Activated naive CD4-positive, alpha-beta T cell treated with anti-CD3 and anti-CD28 coated beads, Interleukin-2, amount 10 ng/mL, durations not matched to agents 7 days and 5 days (primary cell): ENCODE measurements around the gene FGF4.

ENCODE experiments used
- CTCF ChIA-PET: fragments of 350-600 bp; sonication (Branson Sonifier 250); formaldehyde crosslinking; loops from one replicate; lab custom pipeline; 2021; ENCODE audit warnings: antibody characterized with exemption; lab: Charles Lee
- DNase-seq: peaks from one replicate; pipeline ENCODE4 v3.0.0-alpha.2; 2020
- H3K27ac Mint-ChIP-seq: one replicate; pipeline ENCODE4 v1.8.0; 2021; ENCODE audit warnings: mild to moderate bottlenecking, moderate library complexity, mixed read lengths
- H3K27me3 Mint-ChIP-seq: one replicate; pipeline ENCODE4 v1.8.0; 2021; ENCODE audit warnings: mild to moderate bottlenecking, mixed read lengths
- H3K36me3 Mint-ChIP-seq: one replicate; pipeline ENCODE4 v1.8.0; 2021; ENCODE audit warnings: mixed read lengths
- H3K4me1 Mint-ChIP-seq: one replicate; pipeline ENCODE4 v1.8.0; 2021; ENCODE audit warnings: mixed read lengths
- H3K4me3 Mint-ChIP-seq: one replicate; pipeline ENCODE4 v1.8.0; 2021; ENCODE audit warnings: mild to moderate bottlenecking, moderate library complexity, mixed read lengths
- H3K9me3 Mint-ChIP-seq: one replicate; pipeline ENCODE4 v1.8.0; 2021; ENCODE audit warnings: mixed read lengths

FGF4 gene

DNA sequence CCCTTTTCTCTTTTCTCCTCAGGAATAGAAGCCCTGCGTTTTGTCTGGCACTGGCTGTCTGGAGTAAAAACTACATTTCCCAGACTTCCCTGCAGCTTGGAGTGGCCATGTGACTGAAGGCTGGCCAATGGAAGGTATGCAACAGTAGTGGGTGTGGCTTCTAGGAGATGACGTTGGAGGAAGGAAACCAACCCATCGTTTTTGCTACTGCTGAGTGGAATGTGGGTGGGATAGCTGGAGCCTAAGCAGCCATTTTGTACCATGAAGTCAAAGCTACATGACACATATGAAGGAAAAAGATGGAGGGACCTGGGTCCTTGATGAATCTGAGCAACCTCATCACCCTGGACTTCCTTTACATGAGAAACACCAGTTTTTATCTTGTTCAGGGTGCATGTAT, 24.4 kb upstream of the FGF4 start:
- Mint-ChIP-seq H3K9me3 (peaks cover 3% of the 10 kb centered on the region), H3K36me3 (no peaks in the 10 kb centered on the region), H3K4me1 (no peaks in the 10 kb centered on the region), H3K27me3 (no peaks in the 10 kb centered on the region), H3K27ac (no peak overlapping the region), H3K4me3 (no peak overlapping the region)
- DNase-seq, result no peak
- CTCF ChIA-PET, result interaction anchor here (1.1 kb wide), 1 partner anchor 130 kb away, joined by 3 read pairs; no protein-coding TSS in a partner anchor

DNA sequence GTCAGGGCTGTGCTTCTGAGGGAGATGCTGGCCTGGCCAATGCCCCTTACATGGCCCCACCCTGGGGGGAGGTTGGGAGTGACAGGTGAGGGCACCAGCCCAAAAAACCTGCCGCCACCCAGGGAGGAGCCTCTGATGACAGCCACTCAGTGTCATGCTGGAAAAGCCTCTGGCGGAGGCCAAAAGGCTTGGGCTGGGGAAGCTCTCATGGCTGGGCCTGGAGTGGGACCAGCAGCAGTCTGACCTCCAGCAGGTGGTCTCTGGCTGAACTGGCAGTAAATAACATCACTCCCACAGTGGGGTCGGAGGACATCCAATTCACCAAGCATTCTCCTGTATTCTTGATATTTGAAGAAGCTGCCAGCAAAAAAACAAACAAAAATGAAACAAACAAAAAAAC, 24.0 kb upstream of the FGF4 start:
- no peak overlapping the region for H3K27ac Mint-ChIP-seq
- H3K27me3 Mint-ChIP-seq, result no peaks in the 10 kb centered on the region
- CTCF ChIA-PET, result interaction anchor here (1.1 kb wide), 1 partner anchor 129 kb away, joined by 3 read pairs; no protein-coding TSS in a partner anchor
- peaks cover 3% of the 10 kb centered on the region for H3K9me3 Mint-ChIP-seq
- no peak for DNase-seq
- no peak overlapping the region for H3K4me3 Mint-ChIP-seq
- H3K36me3 Mint-ChIP-seq, result no peaks in the 10 kb centered on the region
- no peaks in the 10 kb centered on the region for H3K4me1 Mint-ChIP-seq

DNA sequence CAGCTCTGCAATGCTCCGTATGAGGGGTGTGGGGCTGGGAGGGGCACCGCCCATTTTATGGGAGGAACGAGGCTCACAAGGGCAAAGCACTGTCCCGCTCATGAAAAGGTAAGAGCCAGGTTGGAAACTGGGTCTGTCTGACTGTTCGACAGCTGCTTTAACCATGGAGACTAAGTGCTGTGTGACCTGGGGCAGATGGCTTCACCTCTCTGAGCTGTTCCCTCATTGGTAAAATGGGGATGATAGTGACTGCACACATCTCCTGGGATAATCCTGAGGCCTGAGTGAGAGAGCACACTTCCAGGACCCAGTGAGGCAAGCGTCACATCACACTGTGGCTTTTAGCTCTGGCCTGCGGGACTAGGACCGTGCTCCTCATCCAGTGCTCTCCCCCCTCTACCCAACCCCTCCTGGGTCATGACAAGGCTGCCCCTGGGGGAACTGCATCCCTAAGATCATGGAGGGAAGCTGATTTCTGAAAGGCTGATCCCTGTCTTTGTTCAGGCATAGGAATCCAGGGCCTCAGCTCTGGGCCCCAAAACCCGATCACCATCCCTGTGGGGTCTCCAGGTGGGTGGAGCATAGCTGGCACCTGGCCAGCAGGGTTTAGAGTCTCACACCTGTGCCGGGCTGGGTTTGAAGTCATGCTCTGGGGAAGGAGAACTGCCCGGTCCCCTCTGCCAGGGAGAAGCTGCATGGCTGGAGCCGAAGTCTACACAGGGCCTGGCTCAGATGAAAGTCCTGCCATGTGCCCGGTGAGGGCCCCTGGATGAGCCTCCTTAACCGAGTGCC, 22.8 kb upstream of the FGF4 start:
- no peak overlapping the region for H3K4me3 Mint-ChIP-seq
- H3K9me3 Mint-ChIP-seq, result peaks cover 3% of the 10 kb centered on the region
- H3K36me3 Mint-ChIP-seq, result no peaks in the 10 kb centered on the region
- H3K27me3 Mint-ChIP-seq, result no peaks in the 10 kb centered on the region
- no peaks in the 10 kb centered on the region for H3K4me1 Mint-ChIP-seq
- DNase-seq, result no peak
- H3K27ac Mint-ChIP-seq, result no peak overlapping the region
- CTCF ChIA-PET, result no interaction called here

DNA sequence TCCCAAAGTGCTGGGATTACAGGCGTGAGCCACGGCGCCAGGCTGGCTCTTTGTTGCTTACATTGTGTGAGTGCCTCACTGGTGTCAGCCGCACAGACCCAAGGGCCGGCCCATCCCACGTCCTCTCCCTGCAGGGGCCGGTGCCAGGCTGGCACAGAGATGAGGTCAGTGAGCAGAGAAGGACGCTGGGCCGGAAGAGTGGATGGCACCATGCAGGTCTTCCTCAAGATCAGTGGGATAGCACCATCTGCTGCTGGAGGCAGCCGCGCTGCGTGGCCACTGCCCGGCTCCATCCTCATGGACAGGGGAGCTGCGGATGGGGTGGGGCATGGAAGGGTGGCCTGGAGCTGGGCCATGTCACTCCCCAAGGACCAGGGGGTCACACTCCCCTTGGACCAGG, 22.0 kb upstream of the FGF4 start:
- H3K4me1 Mint-ChIP-seq, result no peaks in the 10 kb centered on the region
- no peak overlapping the region for H3K4me3 Mint-ChIP-seq
- CTCF ChIA-PET, result no interaction called here
- H3K27ac Mint-ChIP-seq, result no peak overlapping the region
- H3K36me3 Mint-ChIP-seq, result no peaks in the 10 kb centered on the region
- DNase-seq, result no peak
- H3K27me3 Mint-ChIP-seq, result no peaks in the 10 kb centered on the region
- H3K9me3 Mint-ChIP-seq, result peaks cover 3% of the 10 kb centered on the region

DNA sequence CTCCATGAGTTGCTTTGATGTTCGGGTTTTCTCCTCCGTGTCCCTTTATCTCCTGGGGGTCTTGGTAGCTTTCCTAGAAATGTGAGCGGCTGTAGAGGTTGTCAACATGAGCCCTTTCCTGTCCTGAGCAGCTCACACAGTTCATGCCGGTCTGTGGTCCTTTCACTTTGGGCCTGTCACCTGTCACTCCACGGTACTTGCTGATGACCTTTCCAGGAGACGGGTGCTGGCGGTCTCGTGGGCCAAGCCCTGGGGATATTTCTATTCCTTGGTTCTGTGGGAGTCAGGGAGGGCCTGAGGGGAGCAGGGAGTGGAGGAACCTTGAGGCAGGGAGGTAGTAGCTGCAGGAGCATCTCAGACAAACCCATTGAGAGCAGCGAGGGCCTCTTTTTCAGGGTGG, 20.9 kb upstream of the FGF4 start:
- Mint-ChIP-seq H3K4me3 (no peak overlapping the region), H3K27ac (no peak overlapping the region), H3K27me3 (no peaks in the 10 kb centered on the region), H3K4me1 (no peaks in the 10 kb centered on the region), H3K36me3 (no peaks in the 10 kb centered on the region), H3K9me3 (peaks cover 3% of the 10 kb centered on the region)
- DNase-seq, result no peak
- CTCF ChIA-PET, result no interaction called here

DNA sequence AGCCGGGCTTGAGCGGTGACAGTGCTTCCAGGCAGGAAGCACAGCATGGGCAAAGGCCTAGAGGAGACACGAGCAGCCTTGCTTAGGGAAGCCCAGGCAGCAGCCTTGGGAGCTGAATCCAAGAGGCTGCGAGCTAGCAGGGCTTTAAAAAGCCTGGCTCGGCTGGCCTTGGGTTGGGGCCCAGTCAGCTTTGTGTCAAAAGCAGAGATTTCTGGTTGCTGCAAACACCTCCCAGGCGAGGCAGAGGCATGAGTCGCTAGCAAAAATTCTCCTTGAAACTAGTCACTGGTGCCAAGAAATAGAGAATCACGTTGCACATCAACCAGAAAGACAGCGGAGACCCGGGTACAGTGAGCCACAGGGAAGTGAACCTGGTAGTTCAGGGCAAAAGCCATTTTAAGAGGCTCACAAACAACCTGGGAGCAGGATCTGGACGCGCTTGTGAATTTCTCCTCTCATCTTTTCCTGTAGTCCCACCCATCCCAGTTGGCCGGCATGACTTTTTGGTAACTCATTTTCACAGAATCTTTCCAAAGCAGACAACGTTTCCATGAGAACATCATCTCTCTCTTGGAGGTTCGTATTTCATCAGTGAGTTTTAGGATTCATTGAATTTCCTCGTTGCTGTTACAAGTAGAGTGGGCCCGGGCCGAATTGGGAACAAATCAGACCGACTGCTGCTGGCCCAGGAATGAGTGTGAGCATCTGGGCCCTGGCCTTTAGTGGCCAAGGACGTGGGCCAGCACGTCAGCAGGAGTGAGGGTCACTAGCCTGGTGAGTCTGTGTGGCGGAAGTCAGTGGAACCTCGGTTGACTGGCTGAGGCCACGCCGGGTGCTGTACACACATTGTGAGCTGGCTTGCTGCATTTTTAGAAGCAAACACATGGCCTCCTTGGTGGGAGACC, 16.4 kb upstream of the FGF4 start:
- DNase-seq, result no peak

DNA sequence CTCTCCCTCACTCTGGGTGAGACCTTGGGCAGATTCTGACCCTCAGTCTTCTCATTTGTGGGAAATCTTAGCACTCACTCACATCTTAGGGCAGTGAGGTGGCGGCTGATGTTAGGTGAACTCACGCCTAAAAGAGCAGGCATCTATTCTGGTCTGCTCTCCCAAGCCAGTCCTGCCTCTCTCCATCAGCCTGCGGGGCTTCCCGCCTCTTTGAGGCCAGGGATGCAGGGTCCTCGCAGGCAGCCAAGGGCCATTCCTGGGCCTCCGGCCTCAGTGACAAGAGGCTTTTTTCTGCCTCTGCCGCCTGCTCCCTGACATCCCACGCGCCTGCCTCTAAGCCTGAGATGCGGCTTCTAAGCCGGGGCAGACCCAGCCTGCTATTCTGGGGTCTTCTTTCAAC, 13.8 kb upstream of the FGF4 start:
- CTCF ChIA-PET, result no interaction called here
- H3K27me3 Mint-ChIP-seq, result peaks cover 6% of the 10 kb centered on the region
- no peaks in the 10 kb centered on the region for H3K36me3 Mint-ChIP-seq
- H3K4me1 Mint-ChIP-seq, result no peaks in the 10 kb centered on the region
- DNase-seq, result no peak
- H3K27ac Mint-ChIP-seq, result no peak overlapping the region
- no peaks in the 10 kb centered on the region for H3K9me3 Mint-ChIP-seq
- no peak overlapping the region for H3K4me3 Mint-ChIP-seq

More for the DNA sequence above, 16.4 kb upstream of the FGF4 start:
- no peaks in the 10 kb centered on the region for H3K36me3 Mint-ChIP-seq
- H3K27ac Mint-ChIP-seq, result no peak overlapping the region
- H3K4me1 Mint-ChIP-seq, result no peaks in the 10 kb centered on the region
- peaks cover 6% of the 10 kb centered on the region for H3K27me3 Mint-ChIP-seq
- CTCF ChIA-PET, result no interaction called here
- no peaks in the 10 kb centered on the region for H3K9me3 Mint-ChIP-seq
- no peak overlapping the region for H3K4me3 Mint-ChIP-seq

DNA sequence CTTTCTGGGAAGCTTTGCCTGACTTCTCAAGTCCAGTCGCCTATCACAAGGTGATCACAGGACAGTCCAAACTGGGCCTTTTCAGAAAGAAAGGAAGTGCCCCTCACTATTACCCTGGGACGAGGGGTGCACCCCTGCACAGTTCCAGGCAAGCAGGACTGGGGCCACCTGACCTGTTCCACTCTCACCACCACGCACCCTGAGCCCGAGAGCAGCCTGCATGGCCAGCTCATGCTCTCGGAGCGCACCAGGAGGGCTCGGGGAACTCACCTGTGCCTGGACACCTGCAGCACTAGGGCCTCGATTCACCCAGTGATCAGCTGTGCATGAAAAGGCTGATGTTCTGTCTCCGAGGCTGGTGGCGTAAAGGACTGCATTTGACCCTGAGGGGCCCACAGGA, 12.8 kb upstream of the FGF4 start:
- CTCF ChIA-PET, result no interaction called here
- Mint-ChIP-seq H3K27me3 (peaks cover 6% of the 10 kb centered on the region), H3K4me1 (no peaks in the 10 kb centered on the region)

DNA sequence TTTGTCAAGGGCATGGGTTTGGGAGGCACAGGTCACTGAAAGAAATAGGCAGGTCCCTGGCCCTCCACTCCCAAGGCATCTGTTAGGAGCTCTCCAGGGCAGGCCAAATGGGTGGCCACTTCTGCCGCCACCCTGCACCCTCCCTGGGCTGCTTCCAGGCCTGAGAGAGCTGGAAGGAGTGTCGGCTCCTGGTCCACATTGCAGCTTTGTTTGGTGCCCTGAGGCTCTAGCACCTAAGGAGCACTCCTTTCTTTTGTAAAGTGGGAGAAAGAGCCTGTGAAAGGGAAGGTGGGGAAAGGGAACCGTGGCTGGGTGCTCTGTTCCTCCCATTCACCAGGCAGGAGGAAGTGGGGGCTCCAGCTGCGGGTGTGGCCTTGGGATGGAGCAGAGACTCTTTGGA, 12.3 kb upstream of the FGF4 start:
- H3K9me3 Mint-ChIP-seq, result no peaks in the 10 kb centered on the region
- H3K27ac Mint-ChIP-seq, result no peak overlapping the region
- H3K36me3 Mint-ChIP-seq, result no peaks in the 10 kb centered on the region
- H3K27me3 Mint-ChIP-seq, result peaks cover 6% of the 10 kb centered on the region
- H3K4me3 Mint-ChIP-seq, result no peak overlapping the region
- DNase-seq, result no peak
- CTCF ChIA-PET, result no interaction called here
- H3K4me1 Mint-ChIP-seq, result no peaks in the 10 kb centered on the region

More for the DNA sequence above, 12.8 kb upstream of the FGF4 start:
- Mint-ChIP-seq H3K27ac (no peak overlapping the region), H3K36me3 (no peaks in the 10 kb centered on the region), H3K9me3 (no peaks in the 10 kb centered on the region), H3K4me3 (no peak overlapping the region)
- DNase-seq, result no peak

DNA sequence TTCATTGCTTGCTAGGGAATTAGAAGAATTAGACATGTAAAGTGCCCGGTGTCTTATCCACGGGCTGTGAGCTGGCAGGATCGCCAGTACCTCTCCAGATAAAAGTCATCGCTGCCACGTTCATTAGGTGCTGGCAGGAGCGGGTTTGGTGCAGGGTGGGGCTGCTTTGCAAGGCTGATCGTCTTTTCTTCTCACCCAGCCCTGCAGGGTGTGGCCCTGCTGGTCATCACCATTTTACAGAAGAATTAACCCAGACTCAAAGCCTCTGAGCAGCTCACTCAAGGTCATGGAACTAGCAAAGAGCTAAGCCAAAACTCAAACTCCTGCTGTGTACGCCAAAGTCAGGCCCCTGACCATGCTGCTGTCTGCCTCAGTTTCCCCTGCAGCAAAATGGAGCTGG, 6.1 kb upstream of the FGF4 start:
- no peaks in the 10 kb centered on the region for H3K9me3 Mint-ChIP-seq
- H3K36me3 Mint-ChIP-seq, result no peaks in the 10 kb centered on the region
- no peaks in the 10 kb centered on the region for H3K4me1 Mint-ChIP-seq
- CTCF ChIA-PET, result no interaction called here
- H3K27me3 Mint-ChIP-seq, result peaks cover 27% of the 10 kb centered on the region
- no peak overlapping the region for H3K4me3 Mint-ChIP-seq
- DNase-seq, result no peak
- H3K27ac Mint-ChIP-seq, result no peak overlapping the region

DNA sequence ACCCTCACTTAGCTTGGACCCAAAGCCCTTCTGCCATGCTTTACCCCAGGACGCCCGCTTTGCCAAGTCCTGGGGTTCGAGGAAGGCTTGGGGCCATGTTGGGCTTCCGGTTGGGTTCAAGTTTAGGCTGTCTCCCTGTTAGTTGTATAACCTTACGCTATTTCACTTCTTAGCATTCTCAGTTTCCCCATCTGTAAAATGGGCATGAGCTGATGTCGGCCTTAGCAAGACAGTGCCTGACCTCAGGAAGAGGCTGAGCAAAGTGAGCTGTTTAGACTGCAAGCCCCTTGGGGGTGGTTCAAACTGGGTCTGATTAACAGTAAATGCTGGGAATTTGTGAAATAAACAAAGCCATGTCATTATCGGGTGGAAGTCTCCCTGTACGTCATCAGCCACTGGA, 3.2 kb upstream of the FGF4 start:
- CTCF ChIA-PET, result no interaction called here
- DNase-seq, result no peak
- Mint-ChIP-seq H3K36me3 (no peaks in the 10 kb centered on the region), H3K27me3 (peaks cover 48% of the 10 kb centered on the region), H3K4me1 (no peaks in the 10 kb centered on the region), H3K4me3 (no peak overlapping the region), H3K9me3 (no peaks in the 10 kb centered on the region), H3K27ac (no peak overlapping the region)

DNA sequence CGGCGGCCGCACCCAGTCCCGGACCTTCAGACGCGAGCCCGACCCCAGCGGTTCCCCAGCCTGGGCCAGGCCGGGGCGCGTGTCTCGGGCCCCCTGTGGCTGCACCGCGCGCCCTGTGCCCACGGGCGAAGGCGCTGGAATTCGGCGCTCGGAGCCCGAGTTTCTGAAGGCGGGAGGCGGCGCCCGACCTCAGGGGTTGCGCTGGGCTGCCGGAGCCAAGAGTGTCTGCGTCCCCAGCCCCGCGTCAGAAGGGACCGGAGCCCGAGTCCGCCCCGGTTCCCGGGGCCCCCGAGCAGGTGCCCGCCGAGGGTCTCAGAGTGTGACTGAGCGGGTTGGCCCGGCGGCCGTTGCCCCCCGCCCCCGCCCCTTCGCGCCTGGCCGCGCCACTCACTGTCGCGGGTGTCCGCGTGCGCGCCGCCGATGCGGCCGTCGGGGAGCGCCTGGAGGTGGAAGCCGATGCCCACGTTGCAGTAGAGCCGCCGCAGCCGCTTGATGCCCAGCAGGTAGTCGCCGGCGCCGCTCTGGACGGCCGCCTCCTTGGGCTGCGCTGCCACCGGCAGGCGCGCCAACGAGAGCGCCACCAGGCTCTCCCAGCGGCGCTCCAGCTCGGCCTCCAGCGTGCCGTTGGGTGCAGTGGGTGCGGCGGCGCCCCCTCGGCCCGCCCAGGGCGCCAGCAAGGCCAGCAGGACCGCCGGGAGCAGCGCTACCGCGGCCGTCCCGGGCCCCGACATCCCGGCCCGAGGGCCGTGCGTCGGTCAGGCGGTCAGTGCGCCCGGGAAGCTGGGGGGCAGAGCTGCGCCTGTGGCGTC, 583 bp downstream of the FGF4 start:
- Mint-ChIP-seq H3K27ac (no peak overlapping the region), H3K4me1 (no peaks in the 10 kb centered on the region), H3K4me3 (no peak overlapping the region), H3K36me3 (no peaks in the 10 kb centered on the region), H3K27me3 (peaks cover 73% of the 10 kb centered on the region), H3K9me3 (no peaks in the 10 kb centered on the region)
- DNase-seq, result no peak
- CTCF ChIA-PET, result no interaction called here

DNA sequence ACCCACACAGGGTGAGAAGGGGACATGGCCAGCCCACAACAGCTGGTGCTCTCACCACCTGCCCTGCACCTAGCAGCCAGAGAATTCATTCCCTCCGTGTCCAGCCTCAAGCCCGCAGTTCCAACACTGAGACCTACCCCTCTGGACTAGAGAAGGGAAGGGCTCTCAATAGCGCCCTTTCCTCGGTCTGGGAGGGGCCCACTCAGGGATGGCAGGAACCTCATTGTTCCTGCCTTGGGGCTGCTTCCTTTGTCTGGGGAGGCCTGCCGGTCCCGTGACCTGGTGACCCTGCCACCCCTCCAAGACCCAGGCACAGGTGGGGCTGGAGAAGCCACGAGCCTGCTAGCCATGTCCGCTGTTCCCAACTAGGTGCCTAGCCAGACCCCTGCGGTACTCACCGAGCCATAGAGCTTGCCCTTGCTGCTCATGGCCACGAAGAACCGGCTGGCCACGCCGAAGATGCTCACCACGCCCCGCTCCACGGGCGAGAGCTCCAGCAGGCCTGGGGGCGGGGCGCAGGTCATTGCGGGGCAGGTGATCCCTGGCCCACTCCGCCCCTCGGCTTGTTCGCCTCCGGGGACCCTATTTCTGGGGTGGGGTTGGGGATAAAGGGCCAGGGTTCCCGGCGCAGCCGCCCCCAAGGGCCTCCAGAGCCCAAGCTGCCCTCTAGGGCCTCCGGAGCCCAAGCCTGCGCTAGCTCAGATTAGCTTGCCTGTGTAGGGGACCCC, 1.4 kb downstream of the FGF4 start:
- no peak for DNase-seq
- no peaks in the 10 kb centered on the region for H3K36me3 Mint-ChIP-seq
- CTCF ChIA-PET, result no interaction called here
- no peaks in the 10 kb centered on the region for H3K9me3 Mint-ChIP-seq
- H3K4me3 Mint-ChIP-seq, result no peak overlapping the region
- H3K4me1 Mint-ChIP-seq, result no peaks in the 10 kb centered on the region
- H3K27me3 Mint-ChIP-seq, result peaks cover 80% of the 10 kb centered on the region
- no peak overlapping the region for H3K27ac Mint-ChIP-seq
